Stomach smooth muscle (tissue), 2 donors: Measurements from ENCODE around the gene OTUD5.

ENCODE experiments used
- H3K27ac ChIP-seq: one replicate; pipeline ENCODE4 v1.7.0; 2013; ENCODE audit warnings: mild to moderate bottlenecking, low read length, inconsistent platforms
- H3K27me3 ChIP-seq, 2 donors: one replicate each; pipeline ENCODE4 v1.7.0; 2013; ENCODE audit warnings: low read length in 2 of 2; ENCODE audit not compliant: insufficient read depth in 2 of 2, control insufficient read depth in 1 of 2
- H3K36me3 ChIP-seq, 2 donors: one replicate each; pipeline ENCODE4 v1.7.0; 2013; ENCODE audit warnings: low read length in 2 of 2; ENCODE audit not compliant: control insufficient read depth in 2 of 2, insufficient read depth in 2 of 2
- H3K4me1 ChIP-seq: one replicate; pipeline ENCODE4 v1.7.0; 2013; ENCODE audit warnings: low read length; ENCODE audit not compliant: control insufficient read depth, insufficient read depth
- H3K4me3 ChIP-seq, 2 donors: one replicate each; pipeline ENCODE4 v1.7.0; 2013; ENCODE audit warnings: low read length in 2 of 2
- H3K9ac ChIP-seq, 2 donors: one replicate each; pipeline ENCODE4 v1.7.0; 2013; ENCODE audit warnings: low read length in 2 of 2, mild to moderate bottlenecking in 1 of 2
- H3K9me3 ChIP-seq, 2 donors: one replicate each; pipeline ENCODE4 v1.7.0; 2013; ENCODE audit warnings: low read length in 2 of 2; ENCODE audit not compliant: control insufficient read depth in 2 of 2
- donor health status: healthy.
- donor health status: Pancreatic carcinoma.

OTUD5 gene, protein sequence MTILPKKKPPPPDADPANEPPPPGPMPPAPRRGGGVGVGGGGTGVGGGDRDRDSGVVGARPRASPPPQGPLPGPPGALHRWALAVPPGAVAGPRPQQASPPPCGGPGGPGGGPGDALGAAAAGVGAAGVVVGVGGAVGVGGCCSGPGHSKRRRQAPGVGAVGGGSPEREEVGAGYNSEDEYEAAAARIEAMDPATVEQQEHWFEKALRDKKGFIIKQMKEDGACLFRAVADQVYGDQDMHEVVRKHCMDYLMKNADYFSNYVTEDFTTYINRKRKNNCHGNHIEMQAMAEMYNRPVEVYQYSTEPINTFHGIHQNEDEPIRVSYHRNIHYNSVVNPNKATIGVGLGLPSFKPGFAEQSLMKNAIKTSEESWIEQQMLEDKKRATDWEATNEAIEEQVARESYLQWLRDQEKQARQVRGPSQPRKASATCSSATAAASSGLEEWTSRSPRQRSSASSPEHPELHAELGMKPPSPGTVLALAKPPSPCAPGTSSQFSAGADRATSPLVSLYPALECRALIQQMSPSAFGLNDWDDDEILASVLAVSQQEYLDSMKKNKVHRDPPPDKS

DNA sequence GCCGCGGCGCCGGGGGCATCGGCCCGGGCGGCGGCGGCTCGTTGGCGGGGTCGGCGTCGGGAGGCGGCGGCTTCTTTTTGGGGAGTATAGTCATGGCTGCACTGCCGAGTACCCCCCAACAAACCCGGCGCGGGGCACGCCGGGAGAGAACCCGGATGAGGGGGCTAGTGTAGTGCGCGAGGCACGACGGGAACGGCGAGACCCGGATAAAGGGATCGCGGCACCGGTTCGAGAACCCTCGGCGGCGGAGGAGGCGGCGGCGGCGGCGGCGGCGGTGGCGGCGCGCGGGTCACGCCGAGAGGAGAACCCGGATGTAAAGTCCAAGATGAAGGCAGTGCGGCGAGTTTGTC is at the start of gene OTUD5:
Gene OTUD5 (minus strand): TSS at position 131 of the 350 bp plus-strand sequence. CDS start 37 bp downstream, at position 94.
- Histone ChIP-seq H3K27me3 (no peaks in the 10 kb centered on the region), H3K9me3 (no peaks in the 10 kb centered on the region), H3K36me3 (peaks cover 2 to 10% of the 10 kb centered on the region in 2 donors), H3K9ac (peak within 1 kb of the TSS; percentile 81 to 88), H3K27ac (peak within 1 kb of the TSS; percentile 94), H3K4me1 (peaks cover 39% of the 10 kb centered on the region), H3K4me3 (peak within 1 kb of the TSS; percentile 82 to 85)

DNA sequence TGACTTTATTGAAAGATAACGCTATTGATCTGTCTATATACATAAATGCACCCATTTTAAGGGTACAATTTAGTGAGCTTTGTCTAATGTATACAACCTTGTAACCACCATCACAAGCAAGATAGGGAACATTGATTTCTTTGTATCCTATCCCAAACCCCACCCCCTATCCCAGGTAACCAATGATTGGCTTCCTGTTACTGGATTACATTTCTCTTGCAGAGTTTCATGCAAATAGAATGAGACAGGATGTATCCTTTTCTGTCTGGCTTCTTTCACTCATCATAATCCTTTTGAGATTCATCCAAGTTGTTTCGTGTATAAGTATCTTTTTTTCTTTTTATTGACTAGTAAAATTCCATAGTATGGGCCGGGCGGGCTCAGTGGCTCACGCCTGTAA is 46.3 kb upstream of the OTUD5 start:
- Histone ChIP-seq H3K36me3 (peaks cover 0 to 2% of the 10 kb centered on the region in 2 donors), H3K9me3 (peaks cover 0 to 2% of the 10 kb centered on the region in 2 donors), H3K4me3 (no peak overlapping the region), H3K4me1 (peaks cover 12% of the 10 kb centered on the region), H3K9ac (no peak overlapping the region), H3K27ac (no peak overlapping the region), H3K27me3 (peaks cover 0 to 4% of the 10 kb centered on the region in 2 donors)

DNA sequence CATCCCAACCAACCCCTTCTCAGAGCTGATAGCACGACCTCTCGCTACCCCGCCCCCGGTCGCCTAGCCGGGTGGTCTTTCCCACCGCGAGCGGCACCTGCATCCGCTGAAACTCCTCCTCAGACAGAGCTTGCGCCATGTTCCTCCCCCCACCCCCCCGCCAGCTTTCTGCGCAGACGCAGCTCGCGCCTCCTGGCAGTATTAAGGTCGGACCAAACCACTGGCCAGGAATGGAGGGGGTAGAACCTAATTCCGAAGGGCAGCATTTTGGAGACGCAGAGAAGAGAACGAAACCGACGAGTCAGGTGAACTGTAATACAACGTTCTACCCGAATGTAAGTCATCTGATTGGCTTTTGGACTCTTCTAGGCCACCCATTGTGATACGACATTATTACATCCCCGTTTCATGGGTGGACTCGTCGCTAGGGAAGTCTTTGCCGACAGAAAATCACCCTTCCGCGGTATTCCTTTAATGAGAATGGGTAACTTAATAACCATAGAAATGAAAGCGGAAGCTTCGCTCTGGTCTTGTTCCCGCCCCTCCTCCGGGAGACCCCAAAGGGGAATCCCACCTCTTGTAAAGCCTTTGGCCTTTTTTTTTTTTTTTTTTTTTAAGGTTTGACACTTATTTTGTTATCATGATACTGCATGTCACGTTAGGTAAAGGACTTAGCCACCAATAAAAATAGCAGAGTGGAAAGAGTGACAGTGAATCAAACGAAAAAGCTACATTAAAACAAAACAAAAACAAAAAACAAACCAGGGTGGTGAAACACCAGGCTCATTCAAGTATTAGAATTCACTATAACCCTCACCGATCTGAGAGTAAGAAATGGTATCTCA is 44.9 kb upstream of the OTUD5 start, which contains the start of gene GRIPAP1:
Gene GRIPAP1 (minus strand): TSS at position 174 of the 845 bp plus-strand sequence. CDS start 35 bp downstream, at position 139.
- Histone ChIP-seq H3K9me3 (peaks cover 0 to 2% of the 10 kb centered on the region in 2 donors), H3K27me3 (peaks cover 0 to 10% of the 10 kb centered on the region in 2 donors), H3K4me1 (peaks cover 12% of the 10 kb centered on the region), H3K27ac (peak within 1 kb of the TSS; percentile 85), H3K9ac (peak within 1 kb of the TSS; percentile 84 to 96), H3K36me3 (peaks cover 3 to 6% of the 10 kb centered on the region in 2 donors), H3K4me3 (peak within 1 kb of the TSS; percentile 83 to 87)

DNA sequence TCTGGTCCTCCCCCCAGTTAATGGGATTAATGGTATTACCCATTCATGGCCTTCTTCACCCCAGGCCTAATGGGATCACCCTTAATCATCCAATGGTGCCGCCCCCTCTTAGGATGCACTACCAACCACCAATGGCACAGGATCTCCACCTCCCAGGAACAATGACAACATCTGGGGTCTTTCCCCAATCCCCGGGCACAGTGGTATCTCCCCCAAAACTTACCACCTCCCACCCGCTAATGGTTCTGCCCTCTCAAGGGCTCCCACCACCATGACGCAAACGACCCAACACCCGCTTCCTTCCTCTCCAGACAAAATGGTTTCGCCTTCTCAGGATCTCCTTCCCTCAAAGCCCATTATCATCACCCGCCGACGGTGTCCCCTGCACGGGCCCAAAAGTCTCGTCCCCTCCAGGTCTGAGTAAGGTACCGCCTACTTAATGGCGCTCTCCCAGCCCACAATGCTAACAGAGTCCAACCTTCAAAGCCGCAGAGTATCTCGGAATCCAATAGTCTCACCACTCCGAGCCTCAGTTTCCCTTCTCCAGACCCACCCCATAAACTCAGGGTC is 44.2 kb upstream of the OTUD5 start:
- Histone ChIP-seq H3K4me1 (peaks cover 12% of the 10 kb centered on the region), H3K27me3 (peaks cover 0 to 15% of the 10 kb centered on the region in 2 donors), H3K9me3 (peaks cover 0 to 4% of the 10 kb centered on the region in 2 donors), H3K4me3 (peak overlapping the region; percentile 83 to 87), H3K27ac (peak overlapping the region; percentile 85), H3K36me3 (peaks cover 6 to 10% of the 10 kb centered on the region in 2 donors), H3K9ac (peak overlapping the region; percentile 84 to 96)

DNA sequence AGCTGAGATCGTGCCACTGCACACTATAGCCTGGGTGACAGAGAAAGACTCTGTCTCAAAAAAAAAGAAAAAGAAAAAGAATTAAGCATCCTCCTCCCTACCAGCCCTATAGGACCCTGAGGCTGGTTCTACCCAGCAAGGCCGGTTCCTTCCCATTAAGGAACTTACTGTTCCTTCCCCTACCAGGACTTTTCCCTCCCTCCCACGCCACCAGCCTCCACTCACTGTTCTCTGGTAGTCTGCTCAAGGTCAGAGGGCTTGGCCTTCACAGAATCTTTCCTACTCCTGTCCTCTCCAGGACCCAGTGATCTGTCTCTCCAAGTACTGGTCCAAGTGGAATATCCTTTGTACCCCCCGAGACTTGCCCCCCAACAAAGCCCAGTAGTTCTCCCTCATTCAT is 43.2 kb upstream of the OTUD5 start:
- Histone ChIP-seq H3K27me3 (peaks cover 0 to 15% of the 10 kb centered on the region in 2 donors), H3K27ac (no peak overlapping the region), H3K4me1 (peaks cover 12% of the 10 kb centered on the region), H3K36me3 (peaks cover 6 to 10% of the 10 kb centered on the region in 2 donors), H3K4me3 (peak overlapping the region; percentile 83 to 87), H3K9ac (no peak overlapping the region), H3K9me3 (peaks cover 0 to 4% of the 10 kb centered on the region in 2 donors)

DNA sequence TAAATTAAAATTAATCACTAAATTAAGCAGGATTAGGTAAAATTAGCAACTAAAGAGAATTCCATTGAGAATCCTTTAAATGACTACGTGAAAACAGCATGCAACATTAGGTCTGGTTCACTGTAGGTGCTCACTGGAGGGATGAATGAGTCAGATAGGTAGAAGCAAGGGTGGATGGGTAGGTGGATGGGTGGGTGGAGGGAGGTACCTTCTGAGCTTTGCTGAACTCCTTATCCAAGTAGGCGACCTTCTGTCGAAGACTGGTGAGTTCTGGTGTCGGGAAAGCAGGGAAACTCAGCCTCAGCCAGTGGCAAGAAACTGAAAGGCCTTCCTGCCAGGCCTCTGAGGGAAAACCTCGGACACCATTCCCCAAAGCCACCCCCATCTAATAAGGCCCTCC is 41.6 kb upstream of the OTUD5 start:
- Histone ChIP-seq H3K9ac (no peak overlapping the region), H3K4me1 (peaks cover 12% of the 10 kb centered on the region), H3K27me3 (peaks cover 0 to 19% of the 10 kb centered on the region in 2 donors), H3K27ac (no peak overlapping the region), H3K9me3 (peaks cover 0 to 4% of the 10 kb centered on the region in 2 donors), H3K36me3 (peaks cover 9 to 10% of the 10 kb centered on the region in 2 donors), H3K4me3 (no peak overlapping the region)

DNA sequence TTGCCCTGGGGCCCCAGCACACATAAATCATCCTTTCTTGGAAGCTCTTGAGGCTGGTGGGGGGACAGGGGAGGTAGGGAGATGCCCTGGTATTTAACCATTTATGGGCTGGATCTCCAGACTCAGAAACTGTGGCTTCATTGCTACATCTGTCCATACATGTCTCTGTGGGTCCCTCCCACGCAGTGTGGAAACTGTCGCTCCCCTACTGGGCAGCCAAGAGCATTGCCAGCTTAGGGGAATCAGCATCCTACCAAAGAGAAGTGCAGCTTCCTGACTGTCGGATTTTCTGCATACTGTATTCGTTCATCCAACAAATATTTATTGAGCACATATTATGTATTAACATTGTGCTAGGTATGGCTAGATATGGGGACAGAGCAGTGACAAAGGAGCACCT is 41.0 kb upstream of the OTUD5 start:
- Histone ChIP-seq H3K4me1 (peaks cover 12% of the 10 kb centered on the region), H3K4me3 (no peak overlapping the region), H3K27ac (no peak overlapping the region), H3K36me3 (peaks cover 9 to 10% of the 10 kb centered on the region in 2 donors), H3K9ac (no peak overlapping the region), H3K9me3 (peaks cover 0 to 4% of the 10 kb centered on the region in 2 donors), H3K27me3 (peaks cover 0 to 20% of the 10 kb centered on the region in 2 donors)

DNA sequence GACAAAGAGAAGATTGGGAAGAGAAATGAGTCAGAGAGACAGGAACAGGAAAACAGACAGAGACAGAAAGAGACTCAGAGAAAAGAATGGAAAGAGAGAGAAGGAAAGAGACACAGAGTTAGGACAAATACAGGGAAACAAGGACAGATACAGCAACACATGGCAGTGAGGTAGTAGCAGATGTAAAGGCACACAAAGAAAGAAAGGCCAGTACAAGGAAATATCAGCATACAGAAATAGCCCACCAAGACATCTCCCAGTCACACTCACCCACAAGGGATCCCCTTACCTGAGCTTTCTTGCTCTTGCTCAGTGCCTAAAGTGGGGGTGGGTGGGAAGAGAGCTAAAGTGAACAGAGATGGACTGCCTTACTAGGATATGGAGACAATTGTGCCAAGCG is 40.5 kb upstream of the OTUD5 start:
- no peak overlapping the region for H3K27ac ChIP-seq
- H3K36me3 ChIP-seq = peaks cover 10 to 13% of the 10 kb centered on the region in 2 donors
- peaks cover 12% of the 10 kb centered on the region for H3K4me1 ChIP-seq
- H3K4me3 ChIP-seq = no peak overlapping the region
- H3K27me3 ChIP-seq = peaks cover 0 to 22% of the 10 kb centered on the region in 2 donors
- no peak overlapping the region for H3K9ac ChIP-seq
- peaks cover 0 to 4% of the 10 kb centered on the region in 2 donors for H3K9me3 ChIP-seq

DNA sequence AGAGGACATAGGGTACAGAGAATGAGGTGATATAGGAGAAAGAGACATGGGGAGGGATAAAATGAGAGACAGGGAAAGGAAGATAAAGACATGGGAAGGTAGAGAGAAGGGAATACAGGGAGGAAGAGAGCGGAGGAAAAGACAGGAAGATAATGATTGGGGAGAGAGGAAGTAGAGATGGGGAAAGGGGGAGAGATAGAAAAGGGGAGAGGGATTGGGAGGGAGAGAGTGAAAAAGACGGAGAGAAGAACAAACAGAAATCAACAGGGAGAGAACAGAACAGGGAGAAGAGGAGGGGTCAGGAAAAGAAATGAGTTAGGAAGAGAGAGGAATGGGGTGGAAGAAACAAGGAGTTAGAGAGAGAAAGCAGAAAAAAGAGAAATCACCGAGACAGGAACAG is 40.0 kb upstream of the OTUD5 start:
- Histone ChIP-seq H3K4me3 (no peak overlapping the region), H3K9me3 (peaks cover 0 to 4% of the 10 kb centered on the region in 2 donors), H3K9ac (no peak overlapping the region), H3K36me3 (peaks cover 10 to 13% of the 10 kb centered on the region in 2 donors), H3K27me3 (peaks cover 0 to 22% of the 10 kb centered on the region in 2 donors), H3K27ac (no peak overlapping the region), H3K4me1 (peaks cover 12% of the 10 kb centered on the region)

DNA sequence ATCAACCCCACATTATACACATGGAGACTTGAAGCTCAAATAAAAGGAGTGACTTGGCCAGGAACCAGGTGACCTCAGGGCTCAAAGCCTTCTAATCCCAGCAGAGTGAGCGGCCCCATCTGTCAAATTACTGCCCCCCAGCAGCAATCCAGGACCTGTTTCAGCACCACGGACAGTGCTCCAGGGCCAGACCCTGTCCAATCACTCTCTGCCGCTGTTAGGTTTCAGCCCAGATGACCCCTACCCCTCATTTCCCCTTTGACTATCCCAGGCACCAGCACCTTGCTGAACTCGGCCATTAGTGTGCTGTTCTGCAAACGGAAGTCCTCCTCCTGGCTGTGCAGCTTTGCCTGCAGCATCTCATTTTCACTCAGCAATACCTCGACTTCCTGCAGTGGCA is 39.6 kb upstream of the OTUD5 start:
- no peak overlapping the region for H3K27ac ChIP-seq
- H3K36me3 ChIP-seq = peaks cover 10 to 13% of the 10 kb centered on the region in 2 donors
- H3K9ac ChIP-seq = no peak overlapping the region
- H3K27me3 ChIP-seq = peaks cover 0 to 22% of the 10 kb centered on the region in 2 donors
- peaks cover 0 to 2% of the 10 kb centered on the region in 2 donors for H3K9me3 ChIP-seq
- H3K4me1 ChIP-seq = peaks cover 12% of the 10 kb centered on the region
- no peak overlapping the region for H3K4me3 ChIP-seq
